Measurements from ENCODE around the gene CYP11A1. TPM values are rescaled to one million over a fixed set of nuclear protein-coding genes. Genes with fewer than 3 reads are reported as not detected.

CYP11A1 gene
- total RNA-seq, 1 donor from 2014 or later: not detected

DNA sequence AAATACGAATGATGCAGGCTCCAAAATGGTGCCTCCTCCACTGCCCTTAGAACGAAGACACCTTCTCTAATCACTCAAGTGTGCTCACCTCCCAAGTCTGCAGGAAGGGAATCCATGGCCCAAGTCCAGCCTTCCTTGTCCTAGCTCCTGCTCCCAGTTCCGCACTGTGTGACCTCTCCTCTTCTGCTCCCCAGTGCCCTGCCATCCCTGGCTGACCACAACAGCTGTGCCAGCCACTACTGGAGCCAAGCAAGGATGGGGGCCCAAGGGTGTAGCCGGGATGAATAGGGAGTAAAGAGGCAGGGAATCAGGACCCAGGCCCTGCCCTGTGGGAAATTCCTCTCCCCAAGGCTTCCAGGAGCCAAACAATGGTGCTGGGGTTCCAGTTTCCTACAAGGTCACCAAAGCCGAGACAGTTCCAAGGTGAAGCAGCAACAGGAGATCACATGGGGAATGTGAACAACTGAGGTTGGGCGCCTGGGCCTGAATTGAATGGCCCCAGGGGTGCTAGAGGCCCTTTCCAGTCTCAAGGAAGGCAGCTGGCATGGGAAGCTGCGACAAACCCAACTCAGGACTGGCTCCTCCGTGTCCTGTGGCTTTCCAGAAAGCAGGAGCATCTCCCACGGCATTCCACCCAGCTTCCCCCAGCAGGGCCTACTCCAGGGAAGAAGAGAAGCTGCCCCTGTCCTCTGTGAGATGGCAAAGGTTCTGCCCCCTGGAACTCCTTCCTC lies 46.1 kb upstream of the CYP11A1 start:
- DNase-seq (ENCODE audit: low read depth) (no peak), FAIRE-seq (peak; percentile 13)
- no peak for TF ChIP-seq CTCF (IDR thresholded peaks at IDR 0.05; ENCODE audit: insufficient read depth, low read length, severe bottlenecking)
- H3K27me3 ChIP-seq (ENCODE audit: control insufficient read depth, insufficient read depth, low read length): no peaks in the 10 kb centered on the region
- peaks cover 20% of the 10 kb centered on the region for H3K36me3 ChIP-seq (ENCODE audit: control insufficient read depth, insufficient read depth, low read length)
- H3K4me3 ChIP-seq (ENCODE audit: low read depth, low read length): no peak overlapping the region

DNA sequence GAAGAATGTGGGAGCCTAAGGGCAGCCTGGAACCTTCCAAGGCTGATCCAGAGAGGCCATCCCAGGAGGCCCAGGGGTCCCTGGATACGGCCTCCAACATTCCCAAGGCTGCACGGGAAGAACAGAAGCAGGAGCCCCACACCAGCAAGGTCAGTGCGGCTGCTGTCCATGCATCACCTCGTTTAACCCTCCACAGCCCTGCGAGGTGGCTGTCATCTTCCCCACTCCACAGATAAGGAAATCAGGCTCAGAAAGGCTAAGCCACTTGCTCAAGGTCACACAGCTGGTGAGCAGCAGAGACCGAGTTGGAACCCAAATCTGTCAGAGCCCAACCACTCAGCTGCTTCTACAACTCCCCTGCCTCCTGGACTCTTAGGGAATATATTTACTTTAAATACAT lies 44.7 kb upstream of the CYP11A1 start:
- FAIRE-seq (no peak), DNase-seq (ENCODE audit: low read depth) (no peak)
- H3K27me3 ChIP-seq (ENCODE audit: control insufficient read depth, insufficient read depth, low read length): no peaks in the 10 kb centered on the region
- TF ChIP-seq CTCF (IDR thresholded peaks at IDR 0.05; ENCODE audit: insufficient read depth, low read length, severe bottlenecking): no peak
- H3K36me3 ChIP-seq (ENCODE audit: control insufficient read depth, insufficient read depth, low read length): peaks cover 16% of the 10 kb centered on the region
- no peak overlapping the region for H3K4me3 ChIP-seq (ENCODE audit: low read depth, low read length)

DNA sequence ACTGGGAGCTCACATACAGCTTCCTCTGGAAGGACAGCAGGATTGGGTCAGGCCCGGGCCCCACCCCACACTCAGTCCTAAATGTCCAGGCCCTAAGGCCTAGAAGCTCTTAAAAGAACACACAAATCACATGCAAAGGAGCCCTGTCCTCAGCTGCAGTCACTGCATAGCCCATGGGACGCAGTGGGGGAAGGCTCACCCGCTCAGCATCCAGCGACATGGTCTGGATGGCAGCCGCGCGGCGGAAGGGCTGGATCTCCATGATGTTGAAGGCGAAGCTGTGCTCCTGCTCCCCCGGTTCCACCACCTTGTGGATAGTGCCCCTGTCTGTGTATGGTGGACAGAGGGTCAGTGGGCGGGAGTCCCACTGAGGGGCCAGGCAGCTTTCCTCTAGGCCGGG lies 44.2 kb upstream of the CYP11A1 start:
- DNase-seq (ENCODE audit: low read depth) (no peak), FAIRE-seq (no peak)
- peaks cover 16% of the 10 kb centered on the region for H3K36me3 ChIP-seq (ENCODE audit: control insufficient read depth, insufficient read depth, low read length)
- no peak overlapping the region for H3K4me3 ChIP-seq (ENCODE audit: low read depth, low read length)
- TF ChIP-seq CTCF (IDR thresholded peaks at IDR 0.05; ENCODE audit: insufficient read depth, low read length, severe bottlenecking): no peak
- H3K27me3 ChIP-seq (ENCODE audit: control insufficient read depth, insufficient read depth, low read length): no peaks in the 10 kb centered on the region

DNA sequence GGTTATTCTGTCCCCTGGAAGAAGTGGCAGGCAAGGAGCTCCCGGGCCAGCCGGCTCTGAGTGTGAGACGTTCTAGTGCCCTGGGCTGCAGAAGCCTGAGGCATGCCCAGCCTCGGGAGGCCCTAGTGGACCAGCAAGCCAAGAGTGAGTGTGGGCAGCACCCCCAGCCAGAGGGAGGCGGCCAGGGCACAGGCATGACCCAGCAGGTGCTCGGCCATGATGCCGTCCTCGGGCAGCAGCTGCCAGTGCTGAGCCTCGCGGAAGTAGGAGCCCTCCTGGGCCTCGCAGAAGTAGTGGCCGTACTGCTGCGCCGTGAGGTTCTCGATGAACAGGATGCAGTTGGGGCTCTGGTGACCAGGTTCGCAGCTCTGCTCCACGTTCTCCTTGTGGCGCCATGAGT lies 43.1 kb upstream of the CYP11A1 start:
- Histone ChIP-seq H3K36me3 (ENCODE audit: control insufficient read depth, insufficient read depth, low read length) (peaks cover 7% of the 10 kb centered on the region), H3K4me3 (ENCODE audit: low read depth, low read length) (no peak overlapping the region), H3K27me3 (ENCODE audit: control insufficient read depth, insufficient read depth, low read length) (no peaks in the 10 kb centered on the region)
- TF ChIP-seq CTCF (IDR thresholded peaks at IDR 0.05; ENCODE audit: insufficient read depth, low read length, severe bottlenecking): no peak
- DNase-seq (ENCODE audit: low read depth): no peak
- no peak for FAIRE-seq

DNA sequence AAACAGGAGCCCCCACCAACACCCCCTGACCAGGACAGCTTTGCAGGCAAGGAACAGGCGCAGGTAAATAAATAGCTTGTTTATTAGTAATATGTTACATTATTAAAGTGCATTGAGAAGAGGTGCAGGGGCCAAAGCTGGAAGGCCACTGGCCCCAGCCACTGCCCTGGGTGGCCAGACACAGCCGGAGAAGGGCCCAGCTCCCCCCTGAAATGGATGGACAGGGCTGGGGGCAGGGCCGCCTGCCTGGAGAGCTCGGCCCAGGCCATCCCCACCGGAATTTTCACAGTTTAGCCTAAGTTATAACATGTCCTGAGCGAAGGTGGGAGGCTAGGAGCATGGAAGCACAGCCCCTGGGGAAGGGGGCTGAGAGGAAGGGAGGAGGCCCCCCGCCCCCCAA lies 41.8 kb upstream of the CYP11A1 start:
- FAIRE-seq (no peak), DNase-seq (ENCODE audit: low read depth) (no peak)
- no peak for TF ChIP-seq CTCF (IDR thresholded peaks at IDR 0.05; ENCODE audit: insufficient read depth, low read length, severe bottlenecking)
- Histone ChIP-seq H3K36me3 (ENCODE audit: control insufficient read depth, insufficient read depth, low read length) (no peaks in the 10 kb centered on the region), H3K27me3 (ENCODE audit: control insufficient read depth, insufficient read depth, low read length) (no peaks in the 10 kb centered on the region), H3K4me3 (ENCODE audit: low read depth, low read length) (no peak overlapping the region)

DNA sequence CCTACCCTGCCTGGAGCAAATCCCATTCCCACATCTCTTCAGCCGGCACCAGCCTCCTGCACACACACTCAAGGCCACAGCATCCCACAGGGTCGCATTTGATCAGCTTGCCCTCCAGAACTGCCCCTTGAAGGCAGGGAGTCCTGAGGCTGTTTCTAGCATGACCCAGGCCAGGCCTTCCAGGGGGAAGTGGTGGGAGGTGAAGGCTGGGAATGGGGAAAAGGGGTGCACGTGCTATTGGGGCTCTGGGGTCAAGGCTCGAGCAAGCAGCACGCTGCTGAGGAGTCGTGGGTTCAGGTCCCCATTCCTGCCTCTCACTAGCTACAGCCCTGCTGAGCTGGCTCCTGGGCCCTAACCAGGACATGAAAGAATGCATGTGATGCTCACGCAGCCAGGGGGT lies 41.4 kb upstream of the CYP11A1 start:
- no peak for TF ChIP-seq CTCF (IDR thresholded peaks at IDR 0.05; ENCODE audit: insufficient read depth, low read length, severe bottlenecking)
- Histone ChIP-seq H3K27me3 (ENCODE audit: control insufficient read depth, insufficient read depth, low read length) (no peaks in the 10 kb centered on the region), H3K4me3 (ENCODE audit: low read depth, low read length) (no peak overlapping the region), H3K36me3 (ENCODE audit: control insufficient read depth, insufficient read depth, low read length) (no peaks in the 10 kb centered on the region)
- DNase-seq (ENCODE audit: low read depth) (no peak), FAIRE-seq (no peak)
